Right lobe of liver (tissue), 4 donors: ENCODE data around the gene TBCC.

Source experiments
- CTCF ChIP-seq, 4 donors: fragments of 200-600 bp in 3 of 4; fragments of 450-650 bp in 1 of 4; IDR thresholded peaks; one replicate each; pipeline versions ENCODE4 v1.5.1 to v1.8.0; 2016 to 2022; ENCODE audit warnings: antibody characterized with exemption in 4 of 4, mild to moderate bottlenecking in 2 of 4
- POLR2A ChIP-seq: fragments of 450-650 bp; IDR thresholded peaks from one replicate; pipeline ENCODE4 v1.6.1; 2017; ENCODE audit warnings: antibody characterized with exemption, mild to moderate bottlenecking
- donor health status: DM: no; HTN: no; CAD: no.
- donor health status: DM: no; HTN: no; CAD: no.
- donor health status: DM: no; HTN: yes; CAD: no.

GRCh38 chr6:42771741-42772100 lies 25.8 kb upstream of the TBCC start:
- TF ChIP-seq CTCF (IDR thresholded peaks at IDR 0.05) (no peak), POLR2A (no peak)
